Stomach smooth muscle (tissue), 2 donors: ENCODE measurements around the gene NR1I3.
"Not testable (repeated sequence)": the region's sequence is repeated elsewhere in the genome, so short reads cannot be mapped to it uniquely, and the experiment has no call there.

ENCODE experiments used
- H3K27ac ChIP-seq: one replicate; pipeline ENCODE4 v1.7.0; 2013; ENCODE audit warnings: mild to moderate bottlenecking, low read length, inconsistent platforms
- H3K27me3 ChIP-seq, 2 donors: one replicate each; pipeline ENCODE4 v1.7.0; 2013; ENCODE audit warnings: low read length in 2 of 2; ENCODE audit not compliant: insufficient read depth in 2 of 2, control insufficient read depth in 1 of 2
- H3K36me3 ChIP-seq, 2 donors: one replicate each; pipeline ENCODE4 v1.7.0; 2013; ENCODE audit warnings: low read length in 2 of 2; ENCODE audit not compliant: control insufficient read depth in 2 of 2, insufficient read depth in 2 of 2
- H3K4me1 ChIP-seq: one replicate; pipeline ENCODE4 v1.7.0; 2013; ENCODE audit warnings: low read length; ENCODE audit not compliant: control insufficient read depth, insufficient read depth
- H3K4me3 ChIP-seq, 2 donors: one replicate each; pipeline ENCODE4 v1.7.0; 2013; ENCODE audit warnings: low read length in 2 of 2
- H3K9ac ChIP-seq, 2 donors: one replicate each; pipeline ENCODE4 v1.7.0; 2013; ENCODE audit warnings: low read length in 2 of 2, mild to moderate bottlenecking in 1 of 2
- H3K9me3 ChIP-seq, 2 donors: one replicate each; pipeline ENCODE4 v1.7.0; 2013; ENCODE audit warnings: low read length in 2 of 2; ENCODE audit not compliant: control insufficient read depth in 2 of 2
- donor health status: healthy.
- donor health status: Pancreatic carcinoma.

NR1I3 gene

GRCh38 chr1:161226759-161227158, 11.2 kb downstream of the NR1I3 start:
- Histone ChIP-seq H3K9me3 (no peaks in the 10 kb centered on the region), H3K27me3 (no peaks in the 10 kb centered on the region), H3K4me3 (peak overlapping the region; percentile 91 to 99), H3K4me1 (peaks cover 24% of the 10 kb centered on the region), H3K36me3 (peaks cover 16 to 24% of the 10 kb centered on the region in 2 donors), H3K9ac (peak overlapping the region; percentile 62 to 85), H3K27ac (no peak overlapping the region)

- H3K27me3 ChIP-seq, result no peaks in the 10 kb centered on the region
- H3K4me1 ChIP-seq, result peaks cover 24% of the 10 kb centered on the region
- H3K27ac ChIP-seq, result peak overlapping the region; percentile 49
Observed at GRCh38 chr1:161226320-161226711, 11.7 kb downstream of the NR1I3 start.

DNA sequence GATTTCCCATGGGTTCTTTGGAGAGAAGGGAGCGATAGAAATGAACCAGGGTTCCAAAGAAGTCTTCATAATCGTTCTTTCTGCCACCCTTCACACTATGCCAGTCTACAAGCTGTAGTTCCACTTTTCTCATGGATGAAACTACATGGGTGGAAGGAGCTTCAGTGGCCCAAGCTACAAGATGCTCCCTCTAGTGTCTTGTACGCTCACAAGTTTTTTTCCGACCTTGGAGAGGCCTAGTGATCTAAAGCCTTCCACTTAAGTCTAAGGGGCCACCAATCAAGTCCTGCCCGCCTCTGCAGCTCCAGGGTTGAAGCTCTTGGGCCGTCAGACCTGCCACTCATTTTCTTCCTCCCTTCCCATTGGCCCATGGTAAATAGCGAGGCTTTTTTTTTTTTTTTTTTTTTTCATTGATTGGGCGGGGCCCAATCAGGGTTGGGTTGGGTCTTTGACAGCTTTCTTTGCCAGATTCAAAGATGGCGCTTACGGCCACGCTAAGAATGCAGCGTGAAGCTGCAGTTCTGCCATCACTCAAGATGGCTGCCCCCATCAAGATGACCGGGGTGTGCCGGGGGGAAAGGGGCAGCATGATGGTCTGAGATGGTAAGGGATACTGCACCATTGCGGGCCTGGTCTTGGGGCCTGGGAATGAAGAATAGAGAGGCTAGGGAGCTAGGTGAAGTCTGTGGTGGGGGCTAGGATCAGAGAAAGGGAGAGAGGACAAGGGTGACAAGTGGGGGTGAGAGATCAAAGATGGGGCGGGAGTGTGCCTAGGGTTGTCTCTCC, 12.3 kb downstream of the NR1I3 start, which contains the start of gene TOMM40L:
TSS of gene TOMM40L (plus strand) at position 527 of the 786 bp plus-strand sequence. CDS start 430 bp downstream, outside the sequence.
- peak within 1 kb of the TSS; percentile 85 to 89 for H3K9ac ChIP-seq
- H3K36me3 ChIP-seq, result peaks cover 16 to 23% of the 10 kb centered on the region in 2 donors
- H3K27me3 ChIP-seq, result no peaks in the 10 kb centered on the region
- H3K9me3 ChIP-seq, result no peaks in the 10 kb centered on the region
- H3K27ac ChIP-seq, result peak within 1 kb of the TSS; percentile 53
- peak within 1 kb of the TSS; percentile 91 to 99 for H3K4me3 ChIP-seq
- H3K4me1 ChIP-seq, result peaks cover 24% of the 10 kb centered on the region

More at GRCh38 chr1:161226320-161226711, 11.7 kb downstream of the NR1I3 start:
- peaks cover 16 to 24% of the 10 kb centered on the region in 2 donors for H3K36me3 ChIP-seq
- H3K9ac ChIP-seq, result peak overlapping the region; percentile 85 to 89
- H3K4me3 ChIP-seq, result peak overlapping the region; percentile 91 to 99
- H3K9me3 ChIP-seq, result no peaks in the 10 kb centered on the region

DNA sequence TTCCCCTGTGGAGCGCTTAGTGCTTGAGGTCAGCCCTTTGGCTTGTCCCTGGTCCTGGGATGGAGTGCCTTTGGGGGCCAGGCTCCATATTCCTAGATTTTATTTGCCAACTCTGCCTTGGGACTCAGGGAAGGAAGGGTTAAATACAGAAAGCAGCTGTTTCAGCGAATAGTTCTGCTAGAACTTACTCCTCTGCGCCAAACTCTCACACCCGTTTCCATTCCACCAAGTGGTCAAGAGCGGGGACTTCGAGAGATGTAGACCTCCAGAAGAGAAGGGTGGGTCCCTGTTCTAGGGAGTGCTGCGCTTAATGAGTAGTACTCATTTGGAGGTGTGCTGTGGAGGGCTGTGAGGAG, 12.8 kb downstream of the NR1I3 start:
- H3K9ac ChIP-seq, result no peak overlapping the region

GRCh38 chr1:161224695-161225087, 13.3 kb downstream of the NR1I3 start:
- not testable (repeated sequence) for H3K27ac ChIP-seq, H3K27me3 ChIP-seq, H3K9ac ChIP-seq, H3K4me3 ChIP-seq, H3K9me3 ChIP-seq
- peaks cover 13 to 15% of the 10 kb centered on the region in 2 donors for H3K36me3 ChIP-seq
- peaks cover 24% of the 10 kb centered on the region for H3K4me1 ChIP-seq

More for the DNA sequence above, 12.8 kb downstream of the NR1I3 start:
- Histone ChIP-seq H3K4me1 (peaks cover 24% of the 10 kb centered on the region), H3K4me3 (peak overlapping the region in 1 of 2 donors; percentile 15), H3K9me3 (no peaks in the 10 kb centered on the region), H3K36me3 (peaks cover 16 to 18% of the 10 kb centered on the region in 2 donors), H3K27ac (peak overlapping the region; percentile 53), H3K27me3 (no peaks in the 10 kb centered on the region)

- Histone ChIP-seq H3K27ac (no peak overlapping the region), H3K4me3 (no peak overlapping the region), H3K9me3 (no peaks in the 10 kb centered on the region), H3K27me3 (no peaks in the 10 kb centered on the region), H3K36me3 (peaks cover 9 to 10% of the 10 kb centered on the region in 2 donors), H3K9ac (no peak overlapping the region), H3K4me1 (peaks cover 24% of the 10 kb centered on the region)
Observed at GRCh38 chr1:161223805-161224694, 14.0 kb downstream of the NR1I3 start.

DNA sequence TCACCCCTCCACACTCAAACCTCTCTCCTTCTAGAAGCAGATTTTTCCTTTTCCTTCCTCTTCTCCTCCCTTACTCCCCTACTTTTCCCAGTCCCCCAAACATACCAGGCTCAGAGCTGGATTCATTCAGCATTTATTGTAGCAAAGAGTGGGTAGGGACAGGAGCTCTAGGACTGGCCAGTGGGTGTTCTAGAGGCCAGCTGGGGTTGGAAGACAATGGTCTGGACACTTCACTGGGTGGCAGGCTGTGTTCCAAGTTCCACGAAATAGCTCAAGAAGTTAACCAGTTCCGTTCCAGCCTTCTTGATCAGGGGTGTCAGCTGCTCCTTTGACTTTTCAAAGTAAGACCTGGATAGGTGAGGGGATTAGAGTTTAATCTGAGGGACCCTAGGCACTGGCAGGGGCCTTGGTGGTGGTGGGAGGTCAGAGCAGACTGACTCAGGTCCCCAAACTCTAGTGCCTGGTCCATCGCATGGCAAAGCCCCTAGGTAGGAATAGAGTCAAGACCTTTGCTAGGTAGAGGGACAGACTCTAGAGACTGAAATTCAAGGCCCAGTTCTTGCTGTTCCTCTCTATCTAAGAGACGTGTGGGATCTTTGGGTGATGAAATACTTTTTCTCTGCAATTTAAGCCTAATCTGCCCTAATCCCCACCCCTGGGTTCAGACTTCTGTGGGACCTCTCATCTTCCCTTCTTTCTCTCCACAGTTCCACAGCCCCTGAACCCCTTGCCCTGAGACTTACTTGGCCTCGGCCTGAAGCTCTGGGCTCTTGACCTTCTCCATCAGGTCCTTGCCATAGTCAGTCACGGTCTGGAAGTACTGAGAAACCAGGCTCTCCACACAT, 15.6 kb downstream of the NR1I3 start:
- Histone ChIP-seq H3K9me3 (no peaks in the 10 kb centered on the region), H3K4me3 (no peak overlapping the region), H3K36me3 (no peaks in the 10 kb centered on the region), H3K4me1 (peaks cover 18% of the 10 kb centered on the region), H3K9ac (no peak overlapping the region), H3K27ac (no peak overlapping the region), H3K27me3 (no peaks in the 10 kb centered on the region)

DNA sequence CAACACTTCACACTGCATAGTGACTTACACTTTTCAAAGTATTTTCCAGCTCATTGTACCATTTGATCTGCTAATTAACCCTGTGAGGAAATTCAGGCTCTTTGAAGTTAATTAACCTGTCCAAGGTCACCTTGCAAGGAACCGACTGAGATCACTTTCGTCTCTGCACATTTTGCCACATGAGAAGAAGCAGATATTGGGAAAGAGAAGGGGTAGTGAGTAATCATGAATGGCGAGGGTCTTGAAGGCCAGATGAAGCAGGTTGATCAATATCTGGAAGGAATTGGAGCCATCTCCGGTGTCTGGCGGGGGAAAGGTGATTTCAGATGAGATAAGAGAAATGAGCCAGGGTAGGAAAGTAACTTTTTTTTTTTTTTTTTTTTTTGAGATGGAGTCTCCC, 18.0 kb downstream of the NR1I3 start:
- H3K36me3 ChIP-seq, result peaks cover 0 to 2% of the 10 kb centered on the region in 2 donors
- H3K27me3 ChIP-seq, result no peaks in the 10 kb centered on the region
- H3K4me3 ChIP-seq, result no peak overlapping the region
- H3K27ac ChIP-seq, result no peak overlapping the region
- no peaks in the 10 kb centered on the region for H3K9me3 ChIP-seq
- H3K9ac ChIP-seq, result no peak overlapping the region
- H3K4me1 ChIP-seq, result no peaks in the 10 kb centered on the region

DNA sequence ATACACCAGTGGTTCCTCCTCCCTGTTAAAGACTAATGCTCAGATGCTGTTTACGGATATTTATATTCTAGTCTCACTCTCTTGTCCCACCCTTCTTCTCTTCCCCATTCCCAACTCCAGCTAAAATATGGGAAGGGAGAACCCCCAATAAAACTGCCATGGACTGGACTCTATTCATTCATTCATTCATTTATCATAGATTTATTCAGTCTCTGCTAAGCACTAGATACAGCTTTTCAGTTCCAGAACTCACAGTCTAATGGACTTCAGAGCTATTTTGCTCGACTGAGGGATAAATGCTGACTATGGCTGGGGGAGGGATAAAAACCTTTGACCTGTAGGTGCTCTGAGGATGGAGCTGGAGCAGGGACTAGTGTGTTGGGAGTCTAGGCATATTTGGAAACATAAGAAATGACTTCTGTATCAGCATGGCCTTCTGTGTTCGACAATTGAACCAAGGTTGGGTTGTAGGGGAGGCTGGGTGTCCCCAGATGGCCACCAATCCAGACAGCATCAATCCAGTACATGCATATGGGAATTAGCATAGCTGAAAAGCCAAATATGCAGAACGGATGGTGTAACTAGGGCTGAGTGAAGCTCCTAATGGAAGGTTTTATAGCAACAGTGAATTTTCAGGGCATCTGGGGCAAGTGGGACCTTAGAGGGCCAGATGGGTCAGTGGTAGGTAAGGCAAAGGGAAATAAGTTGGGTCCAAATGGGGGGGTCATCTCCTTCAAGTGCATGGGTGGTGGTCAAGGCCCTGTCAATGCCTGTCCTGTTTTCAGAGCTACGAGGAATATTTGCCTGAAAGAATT, 18.7 kb downstream of the NR1I3 start:
- Histone ChIP-seq H3K4me1 (no peaks in the 10 kb centered on the region), H3K36me3 (peaks cover 2 to 4% of the 10 kb centered on the region in 2 donors), H3K4me3 (no peak overlapping the region)

More for the DNA sequence above, 18.7 kb downstream of the NR1I3 start:
- Histone ChIP-seq H3K9ac (no peak overlapping the region), H3K9me3 (no peaks in the 10 kb centered on the region), H3K27ac (no peak overlapping the region), H3K27me3 (no peaks in the 10 kb centered on the region)
